Upper lobe of left lung (tissue), 6 donors: ENCODE results near the gene PHC1. TPM values are rescaled to one million over a fixed set of nuclear protein-coding genes. Genes with fewer than 3 reads are reported as not detected.
"Not testable (repeated sequence)": the region's sequence is repeated elsewhere in the genome, so short reads cannot be mapped to it uniquely, and the experiment has no call there.

ENCODE experiments used
- ATAC-seq, 2 donors: fragments of 200-7000 bp; cut with Tn5 transposase; one replicate each; pipeline ENCODE4 v1.9.1; 2022; ENCODE audit warnings: mild to moderate bottlenecking in 2 of 2, moderate library complexity in 2 of 2; ENCODE audit not compliant: low FRiP score in 2 of 2
- DNase-seq, 2 donors: peaks; one replicate each; pipeline ENCODE4 v3.0.0-alpha.2; 2019 to 2020
- H3K27ac ChIP-seq, 4 donors: fragments of 200-600 bp; sonication (generic); one replicate each; pipeline ENCODE4 v1.5.1; 2016 to 2019
- H3K27me3 ChIP-seq, 4 donors: fragments of 200-600 bp; sonication (generic); one replicate each; pipeline ENCODE4 v1.5.1; 2017 to 2019
- H3K36me3 ChIP-seq, 4 donors: fragments of 200-600 bp; sonication (generic); one replicate each; pipeline ENCODE4 v1.5.1; 2016 to 2019
- H3K4me1 ChIP-seq, 4 donors: fragments of 200-600 bp; sonication (generic); one replicate each; pipeline ENCODE4 v1.5.1; 2018 to 2019
- H3K4me3 ChIP-seq, 4 donors: fragments of 200-600 bp; sonication (generic); one replicate each; pipeline ENCODE4 v1.5.1; 2017 to 2019; ENCODE audit warnings: mild to moderate bottlenecking in 2 of 4, moderate library complexity in 1 of 4
- H3K9me3 ChIP-seq, 4 donors: fragments of 200-600 bp; sonication (generic); one replicate each; pipeline ENCODE4 v1.5.1; 2018 to 2019
- CTCF ChIP-seq, 6 experiments: fragments of 450-650 bp in 4 of 6; fragments of 200-600 bp in 2 of 6; sonication (generic) in 2 of 6; IDR thresholded peaks; one replicate each; pipeline ENCODE4 v1.5.1; 2016 to 2019; ENCODE audit warnings: antibody characterized with exemption in 6 of 6
- EP300 ChIP-seq, 4 donors: sonication (generic); formaldehyde crosslinking; IDR thresholded peaks; one replicate each; pipeline ENCODE4 v1.5.1; 2017; ENCODE audit warnings: antibody characterized with exemption in 4 of 4, control low read depth in 2 of 4
- POLR2A ChIP-seq, 4 donors: fragments of 450-650 bp; IDR thresholded peaks; one replicate each; pipeline ENCODE4 v1.5.1; 2016 to 2017; ENCODE audit warnings: antibody characterized with exemption in 4 of 4, mild to moderate bottlenecking in 2 of 4
- POLR2AphosphoS5 ChIP-seq, 2 donors: sonication (generic); formaldehyde crosslinking; IDR thresholded peaks; one replicate each; pipeline ENCODE4 v1.5.1; 2017; ENCODE audit warnings: antibody characterized with exemption in 2 of 2
- WGBS, 2 donors: methylation state at CpG; one replicate each; pipeline ENCODE4 v1.1.5; 2017 to 2018; 5-methylcytosine and 5-hydroxymethylcytosine counted together
- total RNA-seq, 6 donors: library from RNA; depleted of rRNA in 4 of 6; stranded (reverse); fragments of >200 nt in 4 of 6; gene quantifications; one replicate each; pipeline versions ENCODE4 v1.1.0 to v1.2.1, GENCODE V29; 2016 to 2021
- donor health status: DM: no; HTN: no; CAD: no; lungs with moderate emphysema.
- donor health status: DM: no; HTN: yes; CAD: no; lungs with severe emphysema.

PHC1 gene
- total RNA-seq, 6 donors from 2014 or later = 23.2 to 60.8 (median 32.1) TPM

- no peak overlapping the region for H3K27ac ChIP-seq
- TF ChIP-seq POLR2A (IDR thresholded peaks at IDR 0.05) = no peak
- TF ChIP-seq CTCF (IDR thresholded peaks at IDR 0.05) = no peak
- no peak for TF ChIP-seq EP300 (IDR thresholded peaks at IDR 0.05)
- TF ChIP-seq POLR2AphosphoS5 (IDR thresholded peaks at IDR 0.05) = no peak
- H3K36me3 ChIP-seq = peaks cover 0 to 60% (median 7%) of the 10 kb centered on the region in 4 donors
- no peaks in the 10 kb centered on the region for H3K4me1 ChIP-seq
- DNase-seq (no peak), ATAC-seq (no peak)
- no peaks in the 10 kb centered on the region for H3K9me3 ChIP-seq
- WGBS, 2 donors = 93 to 98% methylated on average over 5 of the region's 5 CpGs
- H3K4me3 ChIP-seq = no peak overlapping the region
- H3K27me3 ChIP-seq = no peaks in the 10 kb centered on the region
Measured at GRCh38 chr12:8922544-8922943, 8.2 kb downstream of the PHC1 start.

GRCh38 chr12:8930655-8931323 lies 16.5 kb downstream of the PHC1 start:
- peaks cover 0 to 66% (median 8%) of the 10 kb centered on the region in 4 donors for H3K36me3 ChIP-seq
- not testable (repeated sequence) for H3K4me1 ChIP-seq, H3K27ac ChIP-seq, H3K4me3 ChIP-seq, DNase-seq, H3K9me3 ChIP-seq, ATAC-seq, H3K27me3 ChIP-seq
- 88 to 92% methylated on average over 4 of the region's 4 CpGs for WGBS, 2 donors

- WGBS, 2 donors = 100% methylated on average over 2 to 3 of the region's 3 CpGs
- H3K36me3 ChIP-seq = peaks cover 0 to 79% (median 12%) of the 10 kb centered on the region in 4 donors
Measured at GRCh38 chr12:8932464-8932863, 18.2 kb downstream of the PHC1 start.

GRCh38 chr12:8934080-8934479 lies 19.8 kb downstream of the PHC1 start:
- H3K27me3 ChIP-seq = not testable (repeated sequence)
- 92 to 94% methylated on average over 2 to 4 of the region's 4 CpGs for WGBS, 2 donors
- H3K36me3 ChIP-seq = peaks cover 0 to 88% (median 14%) of the 10 kb centered on the region in 4 donors

More at GRCh38 chr12:8932464-8932863, 18.2 kb downstream of the PHC1 start:
- not testable (repeated sequence) for H3K4me1 ChIP-seq, H3K4me3 ChIP-seq, H3K9me3 ChIP-seq, H3K27me3 ChIP-seq, DNase-seq, H3K27ac ChIP-seq, ATAC-seq

GRCh38 chr12:8936735-8937134 lies 22.4 kb downstream of the PHC1 start:
- H3K4me1 ChIP-seq = no peaks in the 10 kb centered on the region
- H3K4me3 ChIP-seq = no peak overlapping the region
- TF ChIP-seq CTCF (IDR thresholded peaks at IDR 0.05) = no peak
- no peak for TF ChIP-seq EP300 (IDR thresholded peaks at IDR 0.05)
- no peak for TF ChIP-seq POLR2AphosphoS5 (IDR thresholded peaks at IDR 0.05)
- TF ChIP-seq POLR2A (IDR thresholded peaks at IDR 0.05) = no peak
- no peak for DNase-seq
- H3K27ac ChIP-seq = no peak overlapping the region
- H3K27me3 ChIP-seq = no peaks in the 10 kb centered on the region
- WGBS, 2 donors = 89 to 96% methylated on average over 7 of the region's 7 CpGs
- H3K9me3 ChIP-seq = no peaks in the 10 kb centered on the region
- no peak for ATAC-seq
- H3K36me3 ChIP-seq = peaks cover 0 to 73% (median 21%) of the 10 kb centered on the region in 4 donors

More at GRCh38 chr12:8934080-8934479, 19.8 kb downstream of the PHC1 start:
- not testable (repeated sequence) for H3K27ac ChIP-seq, ATAC-seq, H3K4me3 ChIP-seq, H3K4me1 ChIP-seq, DNase-seq, H3K9me3 ChIP-seq

- H3K27ac ChIP-seq, H3K9me3 ChIP-seq, DNase-seq, ATAC-seq, H3K4me3 ChIP-seq, H3K27me3 ChIP-seq, H3K4me1 ChIP-seq: not testable (repeated sequence)
- WGBS, 2 donors = 88% methylated on average over 5 of the region's 5 CpGs
- H3K36me3 ChIP-seq = peaks cover 9 to 80% (median 32%) of the 10 kb centered on the region in 4 donors
Measured at GRCh38 chr12:8937842-8938442, 23.6 kb downstream of the PHC1 start.
